ENCODE measurements around the gene XPO4.

DNA sequence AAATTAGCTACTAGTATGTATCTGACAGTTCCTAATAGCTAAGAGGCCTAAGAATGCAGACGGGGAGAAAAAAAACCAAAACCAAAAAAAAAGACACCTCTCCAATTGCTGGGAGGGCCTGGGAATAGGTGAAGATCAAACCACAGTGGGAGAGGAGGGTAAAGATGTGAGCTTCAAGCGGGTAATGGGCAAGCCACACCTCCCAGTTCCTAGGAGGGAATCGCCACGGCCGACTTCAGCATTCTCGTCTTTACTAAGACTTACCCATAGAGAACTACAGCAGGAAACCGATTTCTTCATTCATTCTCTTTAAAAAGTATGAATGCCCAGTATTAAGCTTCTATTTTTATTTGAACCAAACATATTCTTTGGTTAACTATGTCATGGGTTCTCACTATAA, 123.1 kb downstream of the XPO4 start:
- TF ChIP-seq, protein P1, sequence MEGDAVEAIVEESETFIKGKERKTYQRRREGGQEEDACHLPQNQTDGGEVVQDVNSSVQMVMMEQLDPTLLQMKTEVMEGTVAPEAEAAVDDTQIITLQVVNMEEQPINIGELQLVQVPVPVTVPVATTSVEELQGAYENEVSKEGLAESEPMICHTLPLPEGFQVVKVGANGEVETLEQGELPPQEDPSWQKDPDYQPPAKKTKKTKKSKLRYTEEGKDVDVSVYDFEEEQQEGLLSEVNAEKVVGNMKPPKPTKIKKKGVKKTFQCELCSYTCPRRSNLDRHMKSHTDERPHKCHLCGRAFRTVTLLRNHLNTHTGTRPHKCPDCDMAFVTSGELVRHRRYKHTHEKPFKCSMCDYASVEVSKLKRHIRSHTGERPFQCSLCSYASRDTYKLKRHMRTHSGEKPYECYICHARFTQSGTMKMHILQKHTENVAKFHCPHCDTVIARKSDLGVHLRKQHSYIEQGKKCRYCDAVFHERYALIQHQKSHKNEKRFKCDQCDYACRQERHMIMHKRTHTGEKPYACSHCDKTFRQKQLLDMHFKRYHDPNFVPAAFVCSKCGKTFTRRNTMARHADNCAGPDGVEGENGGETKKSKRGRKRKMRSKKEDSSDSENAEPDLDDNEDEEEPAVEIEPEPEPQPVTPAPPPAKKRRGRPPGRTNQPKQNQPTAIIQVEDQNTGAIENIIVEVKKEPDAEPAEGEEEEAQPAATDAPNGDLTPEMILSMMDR (IDR thresholded peaks at IDR 0.05) = no peak
- no peak for TF ChIP-seq POLR2A (IDR thresholded peaks at IDR 0.05)

Measured in suprapubic skin (tissue), 3 donors.